Heart left ventricle (tissue), 16 donors: ENCODE measurements around the gene RANGRF. TPM values are rescaled to one million over a fixed set of nuclear protein-coding genes. Genes with fewer than 3 reads are reported as not detected.
A peak's percentile ranks its signal among the peaks of the same experiment; 100 is the strongest.

ENCODE experiments used
- ATAC-seq, 4 donors: fragments of 200-7000 bp; cut with Tn5 transposase; one replicate each; pipeline ENCODE4 v1.9.1; 2020 to 2022; ENCODE audit warnings: moderate library complexity in 4 of 4, mild to moderate bottlenecking in 3 of 4, moderate number of reproducible peaks in 1 of 4
- DNase-seq, 5 donors: peaks; one replicate each; pipeline ENCODE4 v3.0.0-alpha.2; 2020
- H3K27ac ChIP-seq, 12 donors: fragments of 200-600 bp; sonication (generic) in 4 of 12; one replicate each; pipeline versions ENCODE4 v1.5.0 to v1.8.0; 2016 to 2022; ENCODE audit warnings: mild to moderate bottlenecking in 2 of 12
- H3K27me3 ChIP-seq, 9 donors: fragments of 200-600 bp; sonication (generic) in 2 of 9; one replicate each; pipeline versions ENCODE4 v1.5.1 to v1.8.0; 2016 to 2022; ENCODE audit warnings: mild to moderate bottlenecking in 3 of 9
- H3K36me3 ChIP-seq, 9 donors: fragments of 200-600 bp; sonication (generic) in 2 of 9; one replicate each; pipeline versions ENCODE4 v1.5.0 to v1.8.0; 2018 to 2022; ENCODE audit warnings: mild to moderate bottlenecking in 2 of 9
- H3K4me1 ChIP-seq, 12 donors: fragments of 200-600 bp; sonication (generic) in 4 of 12; one replicate each; pipeline versions ENCODE4 v1.5.0 to v1.8.0; 2016 to 2022; ENCODE audit warnings: mild to moderate bottlenecking in 3 of 12
- H3K4me3 ChIP-seq, 12 donors: fragments of 200-600 bp; sonication (generic) in 4 of 12; one replicate each; pipeline versions ENCODE4 v1.5.0 to v1.8.0; 2017 to 2022; ENCODE audit warnings: mild to moderate bottlenecking in 9 of 12, moderate library complexity in 4 of 12
- H3K9me3 ChIP-seq, 12 donors: fragments of 200-600 bp; sonication (generic) in 4 of 12; one replicate each; pipeline versions ENCODE4 v1.5.0 to v1.8.0; 2016 to 2022; ENCODE audit warnings: mild to moderate bottlenecking in 1 of 12
- CTCF ChIP-seq, 12 donors: fragments of 200-600 bp; sonication (generic) in 4 of 12; IDR thresholded peaks; one replicate each; pipeline versions ENCODE4 v1.5.0 to v1.8.0; 2018 to 2022; ENCODE audit warnings: antibody characterized with exemption in 12 of 12, mild to moderate bottlenecking in 5 of 12
- POLR2A ChIP-seq, 2 donors: fragments of 450-650 bp; IDR thresholded peaks; one replicate each; pipeline ENCODE4 v1.6.1; 2017; ENCODE audit warnings: antibody characterized with exemption in 2 of 2, mild to moderate bottlenecking in 2 of 2, moderate library complexity in 2 of 2
- WGBS, 4 donors: extraction: QIAGEN DNeasy Blood & Tissue Kit in 2 of 4; methylation state at CpG; one replicate each; pipeline versions ENCODE4 v1.1.5 to v1.1.7; 2013 to 2018; 5-methylcytosine and 5-hydroxymethylcytosine counted together
- intact Hi-C, 10 donors: fragments of 100-400 bp; cut with DNase I; formaldehyde crosslinking; loops; one replicate each; pipeline versions ENCODE4 v1.11.1 to v1.14.2; 2022
- polyA plus RNA-seq, 2 donors: library from polyadenylated mRNA; stranded (reverse); fragments of 200-250 nt; gene quantifications; one replicate each; pipeline ENCODE4 v1.2.3, GENCODE V29; 2013
- total RNA-seq, 9 donors: library from RNA; depleted of rRNA in 2 of 9; stranded (reverse); fragments of >200 nt in 2 of 9; fragmentation: NEBNext Ultra II Directional in 3 of 9; extraction: Animal tissue kit (Norgen Biotek cat#: 25700) in 3 of 9; gene quantifications; one replicate each; pipeline versions ENCODE4 v1.1.0 to v1.2.4, GENCODE V29; 2016 to 2023
- donor health status: ischemic (EF 13 %, LVEDD 7.1; RV severe dilation, severe dysfunction).
- donor health status: healthy with polysubstance abuse.
- donor health status: DM: no; HTN: yes; CAD: no.
- donor health status: DM: no; HTN: no; CAD: no.
- donor health status: ischemic (EF 25% LVEDD 6.9; RV normal size, moderate dysfunction).
- donor health status: ischemic (EF 25% LVEDD 5.7; RV mildly dilated, moderate dysfunction).
- donor health status: healthy.
- donor health status: DM: yes; HTN: yes; CAD: no.
- donor health status: ischemic (EF 35%, LVEDD 5.7; RV mildly dilated, moderate dysfunction).
- donor health status: nonischemic (EF 11% LVEDD 7.7; RV severe dilation, severe dysfunction).
- donor health status: DM: yes; HTN: yes; CAD: no.
- donor health status: PGD.
- donor health status: ischemic (EF 29% LVEDD 5.4; RV normal size, mild dysfunction).
- donor health status: nonischemic (EF 23%, LVEDD 6.1; RV moderate dilation, normal function).

RANGRF gene
- total and polyA plus RNA-seq, 11 donors, result 22.3 to 54.2 (median 27.2) TPM

GRCh38 chr17:8311131-8311790 is 22.8 kb downstream of the RANGRF start:
- Histone ChIP-seq H3K27me3 (peaks cover 3 to 45% (median 9%) of the 10 kb centered on the region in 9 donors), H3K4me3 (peak overlapping the region; percentile 23 to 66 (median 56)), H3K9me3 (no peaks in the 10 kb centered on the region), H3K4me1 (peaks cover 0 to 38% (median 17%) of the 10 kb centered on the region in 12 donors), H3K36me3 (peaks cover 0 to 22% (median 5%) of the 10 kb centered on the region in 9 donors), H3K27ac (peak overlapping the region; percentile 41 to 98 (median 88))
- DNase-seq (peak in 4 of 5 donors; percentile 59 to 65 (median 61)), ATAC-seq (peak; percentile 36 to 68 (median 63))
- WGBS, 4 donors, result 60 to 74% (median 64%) methylated on average over 25 of the region's 25 CpGs
- TF ChIP-seq POLR2A (IDR thresholded peaks at IDR 0.05) (no peak), CTCF (IDR thresholded peaks at IDR 0.05) (no peak)
- intact Hi-C loops, result loop anchor here in 7 of 10 donors (2.0 to 10.0 kb wide), 6 partner anchors 16 to 71 kb away; partner anchors contain the start of genes KRABD2 (in 4 of the 7) and RPL26 (in 1 of the 7)

GRCh38 chr17:8312251-8312650 is 23.8 kb downstream of the RANGRF start:
- intact Hi-C loops, result loop anchor here in 6 of 10 donors (5.0 to 10.0 kb wide), 5 partner anchors 50 to 70 kb away; partner anchors contain the start of genes KRABD2 (in 4 of the 6) and RPL26 (in 1 of the 6)
- Histone ChIP-seq H3K27me3 (peaks cover 3 to 50% (median 9%) of the 10 kb centered on the region in 9 donors), H3K4me1 (peaks cover 0 to 38% (median 17%) of the 10 kb centered on the region in 12 donors), H3K9me3 (no peaks in the 10 kb centered on the region), H3K36me3 (peaks cover 0 to 31% (median 14%) of the 10 kb centered on the region in 9 donors), H3K27ac (peak overlapping the region in 10 of 12 donors; percentile 43 to 98 (median 88)), H3K4me3 (peak overlapping the region in 11 of 12 donors; percentile 44 to 66 (median 56))
- no peak for ATAC-seq
- peak in 1 of 5 donors; percentile 42 for DNase-seq
- TF ChIP-seq POLR2A (IDR thresholded peaks at IDR 0.05) (no peak), CTCF (IDR thresholded peaks at IDR 0.05) (no peak)
- WGBS, 4 donors, result 60 to 83% (median 68%) methylated on average over 13 of the region's 13 CpGs

GRCh38 chr17:8312726-8313600 is 24.5 kb downstream of the RANGRF start:
- no peak for TF ChIP-seq CTCF (IDR thresholded peaks at IDR 0.05)
- no peak for TF ChIP-seq POLR2A (IDR thresholded peaks at IDR 0.05)
- ATAC-seq (no peak), DNase-seq (peak in 1 of 5 donors; percentile 47)
- Histone ChIP-seq H3K27ac (peak overlapping the region in 6 of 12 donors; percentile 43 to 98 (median 92)), H3K36me3 (peaks cover 0 to 36% (median 17%) of the 10 kb centered on the region in 9 donors), H3K4me3 (peak overlapping the region in 11 of 12 donors; percentile 44 to 66 (median 56)), H3K4me1 (peaks cover 0 to 38% (median 17%) of the 10 kb centered on the region in 12 donors), H3K9me3 (no peaks in the 10 kb centered on the region), H3K27me3 (peaks cover 3 to 50% (median 9%) of the 10 kb centered on the region in 9 donors)
- intact Hi-C loops, result loop anchor here in 6 of 10 donors (5.0 to 10.0 kb wide), 5 partner anchors 49 to 69 kb away; partner anchors contain the start of genes KRABD2 (in 4 of the 6) and RPL26 (in 1 of the 6)
- 49 to 63% (median 56%) methylated on average over 15 to 16 of the region's 16 CpGs for WGBS, 4 donors
